ENCODE results near the gene PLA2G10. TPM values are rescaled to one million over a fixed set of nuclear protein-coding genes. Genes with fewer than 3 reads are reported as not detected.
A peak's percentile ranks its signal among the peaks of the same experiment; 100 is the strongest.
"Not testable (repeated sequence)": the region's sequence is repeated elsewhere in the genome, so short reads cannot be mapped to it uniquely, and the experiment has no call there.

The PLA2G10 gene
- total RNA-seq, 2 donors from 2014 or later = 39.1 to 56.7 TPM

GRCh38 chr16:14669776-14670175 lies 24.3 kb downstream of the PLA2G10 start:
- intact Hi-C loops (cut with DNase I, micrococcal nuclease) = no loop called here
- ATAC-seq (peak; percentile 79), DNase-seq (peak; percentile 91 to 95)

- DNase-seq = peak in 1 of 2 donors; percentile 38
- peak; percentile 79 for ATAC-seq
- intact Hi-C loops (cut with DNase I, micrococcal nuclease) = no loop called here
Observed at GRCh38 chr16:14668556-14669223, 25.4 kb downstream of the PLA2G10 start.

GRCh38 chr16:14667347-14668266 lies 26.5 kb downstream of the PLA2G10 start:
- ATAC-seq = peak; percentile 6
- intact Hi-C loops (cut with DNase I, micrococcal nuclease) = no loop called here
- DNase-seq = peak in 1 of 2 donors; percentile 33

- ATAC-seq (peak; percentile 44), DNase-seq (peak in 1 of 2 donors; percentile 60)
- intact Hi-C loops (cut with DNase I, micrococcal nuclease) = no loop called here
Observed at GRCh38 chr16:14658063-14658462, 36.0 kb downstream of the PLA2G10 start.

- DNase-seq = no peak
- intact Hi-C loops (cut with DNase I, micrococcal nuclease) = no loop called here
- no peak for ATAC-seq
Observed at GRCh38 chr16:14652726-14653125, 41.4 kb downstream of the PLA2G10 start.

DNA sequence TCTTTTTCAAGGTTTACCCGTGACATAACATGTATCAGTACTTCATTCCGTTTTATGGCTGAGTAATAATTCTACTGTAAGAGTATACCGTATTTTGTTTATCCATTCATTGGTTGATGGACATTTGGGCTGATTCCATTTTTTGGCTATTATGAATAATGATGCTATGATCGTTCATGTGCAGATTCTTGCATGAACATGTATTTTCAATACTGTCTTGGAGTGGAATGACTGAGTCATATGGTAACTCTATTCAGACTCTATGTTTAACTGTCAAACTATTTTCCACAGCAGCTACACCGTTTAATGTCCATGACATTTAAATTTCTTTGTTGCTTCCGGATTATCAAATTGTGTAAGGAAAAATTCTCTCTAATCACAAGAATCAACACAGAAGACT lies 43.5 kb downstream of the PLA2G10 start:
- intact Hi-C loops (cut with DNase I, micrococcal nuclease) = no loop called here
- DNase-seq = no peak
- ATAC-seq = no peak

DNA sequence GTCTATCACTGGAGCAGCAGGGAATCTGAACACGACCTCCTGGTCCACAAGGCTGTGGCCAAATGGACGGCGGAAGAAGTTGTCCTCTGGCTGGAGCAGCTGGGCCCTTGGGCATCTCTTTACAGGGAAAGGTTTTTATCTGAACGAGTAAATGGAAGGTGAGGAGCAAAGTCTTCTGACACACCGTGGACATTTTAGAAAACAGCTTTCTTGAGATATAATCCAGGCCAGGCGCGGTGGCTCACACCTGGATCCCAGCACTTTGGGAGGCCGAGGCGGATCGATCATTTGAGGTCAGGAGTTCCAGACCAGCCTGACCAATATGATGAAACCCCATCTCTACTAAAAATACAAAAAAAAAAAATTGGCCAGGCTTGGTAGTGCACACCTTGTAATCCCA lies 44.3 kb downstream of the PLA2G10 start:
- no peak for DNase-seq
- intact Hi-C loops (cut with DNase I, micrococcal nuclease) = no loop called here
- ATAC-seq = no peak

DNA sequence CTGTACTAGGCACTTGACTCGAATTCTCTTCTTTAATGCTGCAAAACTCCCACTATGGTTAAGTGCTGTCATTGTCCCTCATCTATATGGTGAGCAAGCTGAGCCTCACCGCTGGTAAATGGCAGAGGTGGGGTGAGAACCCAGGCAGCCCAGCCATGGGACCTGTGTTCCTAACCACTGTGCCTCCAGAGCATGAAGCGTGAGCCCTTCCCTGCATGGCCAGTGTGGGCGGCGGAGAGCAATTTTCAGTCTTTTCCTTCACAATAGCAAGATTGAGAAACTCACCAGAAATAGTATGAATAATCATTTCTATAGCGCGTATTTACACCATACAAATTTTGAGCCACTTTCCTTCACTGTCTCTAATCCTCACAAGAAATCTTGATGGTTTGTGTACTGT lies 52.2 kb downstream of the PLA2G10 start:
- DNase-seq = no peak
- intact Hi-C loops (cut with DNase I, micrococcal nuclease) = no loop called here
- ATAC-seq = no peak

- DNase-seq (no peak), ATAC-seq (no peak)
- intact Hi-C loops (cut with DNase I, micrococcal nuclease) = no loop called here
Observed at GRCh38 chr16:14641206-14641605, 52.9 kb downstream of the PLA2G10 start.

DNA sequence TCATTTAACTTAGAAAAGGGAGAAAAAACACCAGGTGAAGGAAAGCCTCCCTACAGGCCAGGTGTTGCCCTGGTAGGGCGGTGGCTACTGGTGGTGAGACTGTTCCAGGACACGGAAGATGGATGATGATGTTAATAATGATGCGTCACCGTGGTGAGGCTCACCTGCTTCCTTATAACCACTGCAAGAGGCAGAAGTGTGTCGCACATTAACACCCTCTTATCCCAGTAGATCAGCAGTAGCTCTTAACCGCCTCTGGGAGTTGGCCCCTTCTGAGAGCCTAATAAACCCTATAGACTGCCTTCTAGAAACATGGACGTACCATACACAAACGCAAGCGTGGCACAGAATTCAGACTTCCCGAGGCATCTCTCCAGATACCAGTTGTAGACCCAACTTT lies 53.6 kb downstream of the PLA2G10 start:
- intact Hi-C loops (cut with DNase I, micrococcal nuclease) = no loop called here
- ATAC-seq (peak; percentile 97), DNase-seq (peak; percentile 65 to 85)

DNA sequence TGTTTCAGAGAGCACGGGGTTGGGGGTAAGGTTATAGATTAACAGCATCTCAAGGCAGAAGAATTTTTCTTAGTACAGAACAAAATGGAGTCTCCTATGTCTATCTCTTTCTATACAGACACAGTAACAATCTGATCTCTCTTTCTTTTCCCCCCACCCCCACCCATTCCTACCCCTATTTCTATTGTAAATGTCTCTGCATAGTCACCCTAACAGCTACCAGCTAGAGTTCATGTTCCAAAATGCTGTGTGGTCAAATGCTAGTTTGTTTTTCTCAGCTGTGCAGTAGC lies 57.2 kb downstream of the PLA2G10 start:
- DNase-seq; ATAC-seq; intact Hi-C loops (cut with DNase I, micrococcal nuclease): not testable (repeated sequence)

- ATAC-seq; DNase-seq; intact Hi-C loops (cut with DNase I, micrococcal nuclease): not testable (repeated sequence)
Observed at GRCh38 chr16:14636179-14636950, 57.7 kb downstream of the PLA2G10 start.

GRCh38 chr16:14635395-14636165 lies 58.5 kb downstream of the PLA2G10 start:
- ATAC-seq = no peak

GRCh38 chr16:14634389-14634725 lies 59.8 kb downstream of the PLA2G10 start:
- intact Hi-C loops (cut with DNase I, micrococcal nuclease) = no loop called here
- DNase-seq (peak in 1 of 2 donors; percentile 44), ATAC-seq (no peak)

More at GRCh38 chr16:14635395-14636165, 58.5 kb downstream of the PLA2G10 start:
- no peak for DNase-seq
- intact Hi-C loops (cut with DNase I, micrococcal nuclease) = no loop called here

DNA sequence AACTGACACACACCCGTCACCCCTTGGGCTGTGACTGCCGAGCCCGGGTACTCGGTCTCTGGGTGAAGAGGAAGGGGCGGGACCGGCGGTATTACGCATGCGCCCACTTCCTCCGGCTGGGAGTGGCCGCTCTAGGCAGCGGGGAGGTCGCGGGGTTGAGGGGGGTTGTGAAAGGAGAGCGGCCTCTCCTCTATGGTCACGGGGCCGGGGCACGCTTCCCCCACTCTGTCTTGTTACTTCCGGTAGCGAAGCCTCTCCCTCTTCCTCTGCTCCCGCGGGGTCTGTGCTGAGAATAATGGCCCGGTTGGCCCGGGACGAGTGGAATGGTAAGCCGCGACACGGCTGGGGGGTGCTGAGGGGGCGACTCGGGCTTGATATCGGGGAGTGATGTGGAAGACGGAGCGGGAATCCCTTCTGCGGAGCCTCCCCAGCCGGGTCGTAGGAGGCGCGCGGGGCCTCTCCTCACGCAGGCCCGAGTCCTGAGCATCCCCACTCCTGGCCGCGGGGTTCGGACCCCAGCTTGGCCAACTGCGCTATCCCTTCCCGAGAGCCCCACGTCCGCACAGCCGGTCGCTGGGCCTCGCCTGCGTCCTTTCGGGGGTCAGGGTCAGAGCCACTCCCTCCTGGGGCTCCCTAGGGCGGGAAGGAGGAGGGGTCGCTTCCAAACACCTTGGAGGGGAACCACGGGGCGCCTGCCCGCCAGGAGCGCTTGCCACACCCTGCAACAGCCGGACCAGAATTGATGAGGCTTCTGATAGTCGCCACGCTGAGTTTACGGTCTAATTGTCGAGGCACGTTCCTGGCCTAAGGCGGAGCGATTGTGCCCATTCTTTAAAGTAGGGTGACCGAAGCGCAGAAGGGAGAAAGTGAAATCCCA lies 61.2 kb downstream of the PLA2G10 start, which contains the start of gene BFAR:
BFAR (plus strand) TSS at position 259 of the 877 bp plus-strand sequence. CDS start 11,396 bp downstream, outside the sequence.
- peak; percentile 99 for DNase-seq
- ATAC-seq = peak; percentile 71
- intact Hi-C loops (cut with DNase I, micrococcal nuclease) = no loop called here

DNA sequence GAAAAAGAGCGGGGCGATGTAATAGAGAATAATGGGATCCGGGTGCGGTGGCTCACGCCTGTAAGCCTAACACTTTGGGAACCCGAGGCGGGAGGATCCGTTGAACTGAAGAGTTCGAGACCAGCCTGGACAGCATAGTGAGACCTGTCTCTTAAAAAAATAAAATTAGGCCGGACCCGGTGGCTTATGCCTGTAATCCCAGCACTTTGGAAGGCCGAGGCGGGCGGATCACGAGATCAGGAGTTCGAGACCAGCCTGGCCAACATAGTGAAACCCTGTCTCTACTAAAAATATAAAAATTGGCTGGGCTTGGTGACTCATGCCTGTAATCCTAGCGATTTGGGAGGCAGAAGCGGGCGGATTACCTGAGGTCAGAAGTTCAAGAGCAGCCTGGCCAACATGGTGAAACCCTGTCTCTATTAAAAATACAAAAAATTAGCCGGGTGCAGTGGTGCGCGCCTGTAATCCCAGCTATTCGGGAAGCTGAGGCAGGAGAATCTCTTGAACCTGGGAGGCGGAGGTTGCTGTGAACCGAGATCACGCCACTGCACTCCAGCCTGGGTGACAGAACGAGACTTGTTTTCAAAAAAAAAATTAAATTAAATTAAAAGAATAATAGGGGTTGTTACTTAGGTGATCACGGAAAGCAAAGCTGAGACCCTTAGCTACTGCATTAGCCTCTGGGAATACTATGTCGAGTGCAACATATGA lies 63.3 kb downstream of the PLA2G10 start:
- intact Hi-C loops (cut with DNase I, micrococcal nuclease); ATAC-seq: not testable (repeated sequence)
- DNase-seq = peak; percentile 47 to 59
